ENCODE data around the gene JAKMIP2. TPM values are rescaled to one million over a fixed set of nuclear protein-coding genes. Genes with fewer than 3 reads are reported as not detected.
"Not testable (repeated sequence)": the region's sequence is repeated elsewhere in the genome, so short reads cannot be mapped to it uniquely, and the experiment has no call there.

Gene JAKMIP2
- total and polyA plus RNA-seq, 12 donors: 0.06 to 0.71 (median 0.14) TPM; not detected in 3

DNA sequence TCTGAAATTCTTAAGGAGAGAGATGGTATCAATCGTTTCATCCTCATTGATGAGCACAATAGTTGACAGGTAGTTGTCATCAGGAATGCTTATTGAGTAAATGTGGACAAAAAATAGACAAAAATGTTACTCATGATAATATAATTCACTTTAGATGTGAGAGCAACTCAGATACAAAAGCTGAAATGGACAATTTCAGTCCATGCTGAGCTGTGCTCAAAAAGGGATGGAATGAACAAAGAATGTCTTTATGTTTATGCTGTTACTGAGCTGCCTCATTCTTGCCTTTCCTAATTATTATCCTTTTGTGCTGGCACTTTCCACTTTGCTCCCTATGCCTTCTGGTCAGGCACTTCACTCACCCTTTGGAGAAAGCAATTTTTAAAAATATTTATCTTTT, 49.5 kb downstream of the JAKMIP2 start:
- Histone ChIP-seq H3K27me3 (peaks cover 0 to 1% (median 0%) of the 10 kb centered on the region in 7 donors), H3K36me3 (no peaks in the 10 kb centered on the region), H3K27ac (no peak overlapping the region), H3K4me1 (no peaks in the 10 kb centered on the region), H3K4me3 (no peak overlapping the region), H3K9me3 (no peaks in the 10 kb centered on the region)
- DNase-seq (no peak), ATAC-seq (no peak)
- WGBS, 2 donors: 63 to 71% methylated on average over 1 of the region's 1 CpG
- TF ChIP-seq, protein P1, sequence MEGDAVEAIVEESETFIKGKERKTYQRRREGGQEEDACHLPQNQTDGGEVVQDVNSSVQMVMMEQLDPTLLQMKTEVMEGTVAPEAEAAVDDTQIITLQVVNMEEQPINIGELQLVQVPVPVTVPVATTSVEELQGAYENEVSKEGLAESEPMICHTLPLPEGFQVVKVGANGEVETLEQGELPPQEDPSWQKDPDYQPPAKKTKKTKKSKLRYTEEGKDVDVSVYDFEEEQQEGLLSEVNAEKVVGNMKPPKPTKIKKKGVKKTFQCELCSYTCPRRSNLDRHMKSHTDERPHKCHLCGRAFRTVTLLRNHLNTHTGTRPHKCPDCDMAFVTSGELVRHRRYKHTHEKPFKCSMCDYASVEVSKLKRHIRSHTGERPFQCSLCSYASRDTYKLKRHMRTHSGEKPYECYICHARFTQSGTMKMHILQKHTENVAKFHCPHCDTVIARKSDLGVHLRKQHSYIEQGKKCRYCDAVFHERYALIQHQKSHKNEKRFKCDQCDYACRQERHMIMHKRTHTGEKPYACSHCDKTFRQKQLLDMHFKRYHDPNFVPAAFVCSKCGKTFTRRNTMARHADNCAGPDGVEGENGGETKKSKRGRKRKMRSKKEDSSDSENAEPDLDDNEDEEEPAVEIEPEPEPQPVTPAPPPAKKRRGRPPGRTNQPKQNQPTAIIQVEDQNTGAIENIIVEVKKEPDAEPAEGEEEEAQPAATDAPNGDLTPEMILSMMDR (IDR thresholded peaks at IDR 0.05): no peak
- intact Hi-C loops (cut with DNase I): no loop called here

DNA sequence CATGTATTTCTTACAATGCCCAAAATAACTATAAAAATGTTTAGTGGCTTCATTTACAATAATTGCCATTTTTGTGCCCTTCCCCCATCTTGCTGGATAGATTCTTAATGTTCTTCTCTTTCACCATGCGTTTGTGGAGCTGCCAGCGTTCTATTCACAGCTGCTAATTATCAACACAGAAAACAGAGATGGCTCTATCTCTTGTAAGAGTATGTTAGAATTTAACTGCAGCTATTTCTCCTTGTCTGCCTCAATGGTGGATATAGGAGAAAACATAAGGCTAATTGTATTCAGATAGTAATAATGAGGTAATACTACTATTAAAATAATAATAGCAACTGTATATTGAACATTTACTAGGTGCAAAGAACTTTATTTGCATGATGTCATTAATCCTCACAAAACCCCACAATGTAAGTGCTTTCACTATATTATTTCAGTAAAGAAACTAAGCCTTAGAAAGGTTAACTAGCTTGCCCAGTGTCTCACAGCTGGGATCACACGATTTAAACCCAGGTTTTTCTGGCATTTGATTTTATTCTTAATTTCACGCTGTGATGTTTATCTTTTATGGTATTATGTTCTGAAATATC, 50.1 kb downstream of the JAKMIP2 start:
- Histone ChIP-seq H3K9me3 (no peaks in the 10 kb centered on the region), H3K27ac (no peak overlapping the region), H3K27me3 (no peaks in the 10 kb centered on the region), H3K4me1 (no peaks in the 10 kb centered on the region), H3K4me3 (no peak overlapping the region), H3K36me3 (no peaks in the 10 kb centered on the region)
- intact Hi-C loops (cut with DNase I): no loop called here
- TF ChIP-seq, protein P1 (IDR thresholded peaks at IDR 0.05): no peak
- ATAC-seq: no peak
- no peak for DNase-seq
- WGBS, 2 donors: 45 to 56% methylated on average over 4 of the region's 4 CpGs

DNA sequence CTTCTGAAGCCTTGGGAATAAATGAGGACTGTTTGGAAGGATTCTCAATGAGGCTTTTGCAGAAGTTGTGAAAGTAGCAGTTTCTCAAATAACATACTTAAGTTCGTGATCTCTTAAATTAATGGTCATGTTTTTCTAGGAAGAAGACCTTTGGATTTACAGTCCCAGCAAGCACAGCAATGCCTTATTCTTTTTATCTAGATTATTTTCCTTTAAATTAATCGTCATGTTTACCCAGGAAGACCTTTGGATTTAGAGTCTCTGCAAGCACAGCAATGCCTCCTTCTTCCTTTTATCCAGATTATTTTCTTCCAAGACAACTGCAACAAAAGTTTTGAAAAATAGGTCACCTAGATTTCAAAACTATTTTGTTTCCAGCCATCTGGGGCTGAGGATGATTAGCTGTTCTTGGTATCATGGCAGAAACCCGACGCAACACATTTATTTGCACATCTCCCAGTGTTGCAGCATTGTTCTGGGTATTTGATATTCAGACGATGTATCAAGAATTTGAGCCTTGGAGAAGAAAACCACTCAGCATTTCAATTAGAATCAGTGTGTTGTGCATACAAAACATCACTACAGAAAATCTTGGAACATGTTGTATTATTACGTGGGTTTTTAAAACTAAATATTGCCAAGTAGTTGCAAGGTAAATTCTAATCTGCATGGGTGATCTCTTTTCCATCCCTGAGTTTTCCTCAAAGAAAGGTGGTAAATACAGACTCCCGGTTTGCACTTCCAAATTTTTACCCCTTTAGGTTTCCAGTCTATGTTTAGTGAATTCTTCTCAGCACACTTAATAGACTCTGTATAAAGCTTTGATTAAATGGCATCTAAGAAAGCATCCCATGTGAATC, 50.9 kb downstream of the JAKMIP2 start:
- Histone ChIP-seq H3K27me3 (no peaks in the 10 kb centered on the region), H3K4me1 (no peaks in the 10 kb centered on the region), H3K27ac (no peak overlapping the region), H3K9me3 (no peaks in the 10 kb centered on the region), H3K36me3 (no peaks in the 10 kb centered on the region), H3K4me3 (no peak overlapping the region)
- ATAC-seq (no peak), DNase-seq (no peak)
- 74 to 82% methylated on average over 7 of the region's 7 CpGs for WGBS, 2 donors
- intact Hi-C loops (cut with DNase I): no loop called here
- TF ChIP-seq, protein P1 (IDR thresholded peaks at IDR 0.05): no peak

DNA sequence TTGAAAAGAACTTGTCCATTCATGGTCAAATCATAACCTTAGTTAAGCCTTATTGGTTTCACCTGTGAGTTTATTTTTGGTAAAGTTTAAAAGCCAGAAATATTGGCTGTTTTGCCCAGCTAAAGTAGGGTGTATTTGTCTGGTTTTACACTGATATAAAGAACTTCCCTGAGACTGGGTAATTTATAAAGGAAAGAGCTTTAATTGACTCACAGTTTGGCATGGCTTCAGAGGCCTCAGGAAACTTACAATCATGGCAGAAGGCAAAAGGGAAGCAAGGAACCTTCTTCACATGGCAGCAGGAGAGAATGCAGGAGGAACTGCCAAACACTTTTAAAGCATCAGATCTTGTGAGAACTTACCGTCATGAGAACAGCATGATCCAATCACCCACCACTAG, 55.3 kb downstream of the JAKMIP2 start:
- no peak for ATAC-seq
- 61 to 70% methylated on average over 1 of the region's 1 CpG for WGBS, 2 donors
- no peak overlapping the region for H3K4me3 ChIP-seq

DNA sequence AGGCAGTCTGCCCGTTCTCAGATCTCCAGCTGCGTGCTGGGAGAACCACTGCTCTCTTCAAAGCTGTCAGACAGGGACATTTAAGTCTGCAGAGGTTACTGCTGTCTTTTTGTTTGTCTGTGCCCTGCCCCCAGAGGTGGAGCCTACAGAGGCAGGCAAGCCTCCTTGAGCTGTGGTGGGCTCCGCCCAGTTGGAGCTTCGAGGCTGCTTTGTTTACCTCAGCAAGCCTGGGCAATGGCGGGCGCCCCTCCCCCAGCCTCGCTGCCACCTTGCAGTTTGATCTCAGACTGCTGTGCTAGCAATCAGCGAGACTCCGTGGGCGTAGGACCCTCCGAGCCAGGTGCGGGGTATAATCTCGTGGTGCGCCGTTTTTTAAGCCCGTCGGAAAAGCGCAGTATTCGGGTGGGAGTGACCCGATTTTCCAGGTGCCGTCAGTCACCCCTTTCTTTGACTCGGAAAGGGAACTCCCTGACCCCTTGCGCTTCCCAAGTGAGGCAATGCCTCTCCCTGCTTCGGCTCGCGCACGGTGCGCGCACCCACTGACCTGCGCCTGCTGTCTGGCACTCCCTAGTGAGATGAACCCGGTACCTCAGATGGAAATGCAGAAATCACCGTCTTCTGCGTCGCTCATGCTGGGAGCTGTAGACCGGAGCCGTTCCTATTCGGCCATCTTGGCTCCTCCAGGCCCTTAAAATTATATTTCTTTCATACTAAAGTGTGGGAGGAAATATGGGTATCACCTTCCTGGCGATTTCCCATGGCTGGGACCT, 61.2 kb downstream of the JAKMIP2 start:
- H3K36me3 ChIP-seq; H3K27me3 ChIP-seq; H3K9me3 ChIP-seq; ATAC-seq; H3K4me1 ChIP-seq; DNase-seq; intact Hi-C loops (cut with DNase I); H3K27ac ChIP-seq: not testable (repeated sequence)
- H3K4me3 ChIP-seq: peak overlapping the region in 1 of 10 donors; percentile 8
- WGBS, 2 donors: 88 to 90% methylated on average over 25 to 31 of the region's 38 CpGs

More for the DNA sequence above, 55.3 kb downstream of the JAKMIP2 start:
- TF ChIP-seq, protein P1 (IDR thresholded peaks at IDR 0.05): no peak
- no peak for DNase-seq
- Histone ChIP-seq H3K27ac (no peak overlapping the region), H3K9me3 (no peaks in the 10 kb centered on the region), H3K27me3 (no peaks in the 10 kb centered on the region), H3K4me1 (no peaks in the 10 kb centered on the region), H3K36me3 (no peaks in the 10 kb centered on the region)
- intact Hi-C loops (cut with DNase I): no loop called here
